Epithelial cell of esophagus (primary cell): Measurements from ENCODE around the gene RGS3.

Source experiments
- DNase-seq: peaks from one replicate; pipeline ENCODE4 v3.0.0; 2010; ENCODE audit warnings: low read depth
- H3K4me3 ChIP-seq: 2 replicates; pipeline ENCODE4 v1.5.1; 2011; ENCODE audit warnings: mild to moderate bottlenecking, low read length, control low read depth
- CTCF ChIP-seq: IDR thresholded peaks from 2 replicates; pipeline ENCODE4 v1.5.1; 2011; ENCODE audit warnings: low read depth, mild to moderate bottlenecking, low read length, control low read depth, inconsistent platforms; ENCODE audit not compliant: insufficient read depth; ENCODE audit errors: missing control alignments

RGS3 gene

DNA sequence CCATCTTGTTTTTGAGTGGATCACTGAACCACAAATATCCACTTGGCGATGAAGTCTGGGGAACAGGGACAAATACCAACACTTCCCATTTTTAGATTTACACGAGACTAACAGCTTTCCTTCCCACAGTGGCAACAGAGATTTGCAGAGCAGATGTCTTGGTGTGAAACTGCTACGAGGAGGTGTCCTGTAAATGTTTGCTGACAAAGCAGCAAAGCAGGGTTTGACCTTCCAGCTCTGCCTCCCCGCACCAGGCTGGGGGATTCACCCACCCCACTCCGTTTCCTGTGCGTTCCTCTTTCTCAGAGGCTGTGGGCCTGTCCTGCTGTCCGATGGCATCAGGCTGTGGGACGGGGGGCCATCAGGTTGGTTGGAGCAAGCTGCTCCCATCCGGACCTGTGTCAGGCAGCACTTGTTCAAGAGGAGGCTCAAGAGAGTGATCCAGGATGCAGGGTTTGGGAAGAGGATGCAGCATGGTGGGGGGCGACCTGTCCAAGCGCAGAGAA is 693 bp upstream of the RGS3 start:
- TF ChIP-seq CTCF = no peak
- no peak for DNase-seq
- H3K4me3 ChIP-seq = no peak overlapping the region

- H3K4me3 ChIP-seq = no peak overlapping the region
- no peak for DNase-seq
- no peak for TF ChIP-seq CTCF
Observed at GRCh38 chr9:113464286-113464660, 746 bp downstream of the RGS3 start.

DNA sequence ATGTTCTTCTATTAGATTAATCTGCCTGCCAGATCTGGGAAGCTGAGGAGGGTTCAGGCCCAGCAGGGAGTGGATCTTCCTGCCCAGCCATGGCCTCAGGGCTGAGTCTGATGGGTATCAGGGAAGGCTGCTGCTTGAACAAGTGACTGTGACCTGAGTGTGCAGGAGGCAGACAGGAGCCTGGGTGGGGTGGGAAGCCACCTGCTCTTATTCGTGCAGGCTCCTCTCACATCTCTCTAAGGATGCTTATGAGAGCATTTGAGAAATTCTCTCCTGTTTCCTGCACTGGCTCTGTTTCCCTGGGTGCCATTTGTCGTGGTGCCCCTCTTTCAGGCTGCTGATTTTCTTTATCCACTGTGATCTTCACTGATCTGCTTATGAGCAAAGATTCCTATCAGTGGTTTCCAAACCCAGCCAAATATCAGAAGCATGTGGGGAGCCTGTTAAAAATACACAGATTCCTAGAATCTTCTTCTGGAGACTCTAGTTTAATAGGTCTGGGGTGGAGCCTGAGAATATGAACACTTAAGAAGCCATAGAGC is 2.1 kb downstream of the RGS3 start:
- TF ChIP-seq CTCF = no peak
- DNase-seq = no peak
- H3K4me3 ChIP-seq = no peak overlapping the region

GRCh38 chr9:113467183-113467582 is 3.7 kb downstream of the RGS3 start:
- TF ChIP-seq CTCF = no peak
- no peak for DNase-seq
- no peak overlapping the region for H3K4me3 ChIP-seq

- TF ChIP-seq CTCF = no peak
- H3K4me3 ChIP-seq = no peak overlapping the region
- DNase-seq = no peak
Observed at GRCh38 chr9:113468716-113469448, 5.4 kb downstream of the RGS3 start.

GRCh38 chr9:113471143-113471542 is 7.6 kb downstream of the RGS3 start:
- no peak overlapping the region for H3K4me3 ChIP-seq
- DNase-seq = no peak
- no peak for TF ChIP-seq CTCF

DNA sequence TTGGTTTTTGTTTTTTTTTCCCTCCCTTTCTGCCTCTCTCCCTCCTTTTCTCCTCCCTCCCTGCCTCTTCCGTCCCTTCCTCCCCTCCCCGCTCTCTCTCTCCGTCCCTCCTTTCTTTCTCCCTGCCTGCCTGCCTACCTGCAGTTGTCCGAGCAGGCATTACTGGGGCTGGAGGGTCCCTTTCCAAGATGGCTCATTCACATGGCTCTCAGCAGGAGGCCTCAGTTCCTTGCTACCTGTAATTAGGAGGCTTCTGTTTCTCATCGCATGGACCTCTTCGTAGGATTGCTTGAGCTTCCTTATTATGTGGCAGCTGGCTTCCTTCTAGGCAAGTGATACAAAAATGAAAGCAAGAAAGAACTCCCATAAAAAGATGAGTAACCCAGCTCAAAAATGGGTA is 8.0 kb downstream of the RGS3 start:
- no peak for DNase-seq
- no peak overlapping the region for H3K4me3 ChIP-seq
- TF ChIP-seq CTCF = no peak
